Body of pancreas (tissue), 4 donors: Measurements from ENCODE around the gene DYNLT3.

Experiments
- POLR2A ChIP-seq, 3 donors: fragments of 450-650 bp; IDR thresholded peaks; one replicate each; pipeline ENCODE4 v1.6.1; 2016; ENCODE audit warnings: antibody characterized with exemption in 3 of 3, mild to moderate bottlenecking in 2 of 3
- TF ChIP-seq, protein P1 (sequence below), 7 experiments: fragments of 450-650 bp in 4 of 7; fragments of 200-600 bp in 3 of 7; sonication (generic) in 3 of 7; IDR thresholded peaks; one replicate each; pipeline ENCODE4 v1.5.1; 2016 to 2019; ENCODE audit warnings: antibody characterized with exemption in 7 of 7

DNA sequence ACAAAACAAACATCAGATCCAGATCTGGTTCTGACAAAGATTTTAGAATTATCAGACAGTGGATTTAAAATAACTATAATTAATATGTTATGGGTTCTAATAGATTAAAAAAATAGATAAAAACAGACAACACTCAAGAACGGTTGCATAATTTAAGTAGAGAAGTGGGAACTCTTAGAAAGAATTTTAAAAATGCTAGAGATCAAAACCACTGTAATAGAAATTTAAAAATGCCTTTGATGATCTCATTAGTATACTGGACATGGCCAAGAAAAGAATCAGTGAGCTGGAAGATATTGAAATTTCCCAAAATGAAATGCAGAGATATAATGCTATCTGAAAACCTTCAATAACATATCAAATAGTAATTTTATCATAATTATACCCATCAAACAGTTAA lies 28.3 kb upstream of the DYNLT3 start:
- TF ChIP-seq, protein P1, sequence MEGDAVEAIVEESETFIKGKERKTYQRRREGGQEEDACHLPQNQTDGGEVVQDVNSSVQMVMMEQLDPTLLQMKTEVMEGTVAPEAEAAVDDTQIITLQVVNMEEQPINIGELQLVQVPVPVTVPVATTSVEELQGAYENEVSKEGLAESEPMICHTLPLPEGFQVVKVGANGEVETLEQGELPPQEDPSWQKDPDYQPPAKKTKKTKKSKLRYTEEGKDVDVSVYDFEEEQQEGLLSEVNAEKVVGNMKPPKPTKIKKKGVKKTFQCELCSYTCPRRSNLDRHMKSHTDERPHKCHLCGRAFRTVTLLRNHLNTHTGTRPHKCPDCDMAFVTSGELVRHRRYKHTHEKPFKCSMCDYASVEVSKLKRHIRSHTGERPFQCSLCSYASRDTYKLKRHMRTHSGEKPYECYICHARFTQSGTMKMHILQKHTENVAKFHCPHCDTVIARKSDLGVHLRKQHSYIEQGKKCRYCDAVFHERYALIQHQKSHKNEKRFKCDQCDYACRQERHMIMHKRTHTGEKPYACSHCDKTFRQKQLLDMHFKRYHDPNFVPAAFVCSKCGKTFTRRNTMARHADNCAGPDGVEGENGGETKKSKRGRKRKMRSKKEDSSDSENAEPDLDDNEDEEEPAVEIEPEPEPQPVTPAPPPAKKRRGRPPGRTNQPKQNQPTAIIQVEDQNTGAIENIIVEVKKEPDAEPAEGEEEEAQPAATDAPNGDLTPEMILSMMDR (IDR thresholded peaks at IDR 0.05): no peak
- no peak for TF ChIP-seq POLR2A (IDR thresholded peaks at IDR 0.05)
